ENCODE data around the gene PSMA2. TPM values are rescaled to one million over a fixed set of nuclear protein-coding genes. Genes with fewer than 3 reads are reported as not detected.

PSMA2 gene
- polyA plus RNA-seq, 3 donors = 281 to 319 (median 311) TPM

Other genes starting within 250 kb of the PSMA2 start
- gene C7orf25, start 20.1 kb downstream of the PSMA2 start, polyA plus RNA-seq (ENCODE audit: insufficient read length in 3 of 3) = 1 to 10 TPM; 5.1 to 5.4 (median 5.2) TPM
- gene MRPL32, start 202 bp upstream of the PSMA2 start, polyA plus RNA-seq (ENCODE audit: insufficient read length in 3 of 3) = 100 to 1,000 TPM; 113 to 124 (median 118) TPM
- 1 to 10 TPM; 5.6 to 7.9 (median 7.2) TPM for gene HECW1, start 180.5 kb upstream of the PSMA2 start, polyA plus RNA-seq (ENCODE audit: insufficient read length in 3 of 3)